Neural cell (in vitro differentiated cells): Measurements from ENCODE around the gene SLC22A5. TPM values are rescaled to one million over a fixed set of nuclear protein-coding genes. Genes with fewer than 3 reads are reported as not detected.

Source experiments
- H2AFZ ChIP-seq: fragments of 200-600, 300-800 bp; sonication (generic), shearing (Covaris generic); 2 replicates; pipeline ENCODE4 v1.6.0; 2014; ENCODE audit warnings: low read depth, mild to moderate bottlenecking, antibody characterized with exemption, low read length, moderate library complexity
- H3F3A ChIP-seq: fragments of 200-600 bp; shearing (Covaris generic); 2 replicates; pipeline ENCODE4 v1.6.1; 2016; ENCODE audit warnings: mild to moderate bottlenecking, moderate library complexity, mixed read lengths, antibody characterized with exemption, low read length; ENCODE audit not compliant: insufficient read depth, poor library complexity, severe bottlenecking
- H3K27ac ChIP-seq: fragments of 200-600, 300-800 bp; sonication (generic), shearing (Covaris generic); 2 replicates; pipeline ENCODE4 v1.5.1; 2014; ENCODE audit warnings: mild to moderate bottlenecking, low read length, moderate library complexity
- H3K27me3 ChIP-seq: fragments of 300-800, 200-600 bp; sonication (generic), shearing (Covaris generic); 2 replicates; pipeline ENCODE4 v1.6.0; 2014; ENCODE audit warnings: mild to moderate bottlenecking, low read depth, low read length, moderate library complexity; ENCODE audit not compliant: insufficient read depth
- H3K36me3 ChIP-seq: fragments of 300-800, 200-600 bp; sonication (generic), shearing (Covaris generic); 2 replicates; pipeline ENCODE4 v1.5.1; 2014; ENCODE audit warnings: mild to moderate bottlenecking, antibody characterized with exemption, low read length, moderate library complexity; ENCODE audit not compliant: insufficient read depth
- H3K4me2 ChIP-seq: fragments of 300-800, 200-600 bp; sonication (generic), shearing (Covaris generic); 2 replicates; pipeline ENCODE4 v1.6.0; 2014; ENCODE audit warnings: mild to moderate bottlenecking, low read length
- H3K4me3 ChIP-seq: fragments of 300-800, 200-600 bp; sonication (generic), shearing (Covaris generic); 2 replicates; pipeline ENCODE4 v1.5.1; 2014; ENCODE audit warnings: mild to moderate bottlenecking, low read length, moderate library complexity
- H3K79me2 ChIP-seq: fragments of 200-600 bp; shearing (Covaris generic); replicated peaks from 2 replicates; pipeline ENCODE4 v1.6.0; 2014; ENCODE audit warnings: mild to moderate bottlenecking, low read length, moderate library complexity; ENCODE audit not compliant: insufficient read depth
- H3K9ac ChIP-seq: fragments of 300-800, 200-600 bp; sonication (generic), shearing (Covaris generic); 2 replicates; pipeline ENCODE4 v1.6.1; 2016; ENCODE audit warnings: mild to moderate bottlenecking, low read length, mixed read lengths
- H3K9me2 ChIP-seq: fragments of 200-600 bp; shearing (Covaris generic); 2 replicates; pipeline ENCODE4 v1.6.1; 2016; ENCODE audit warnings: mild to moderate bottlenecking, low read length, mixed read lengths; ENCODE audit not compliant: insufficient read depth
- H3K9me3 ChIP-seq: fragments of 200-600, 300-800 bp; sonication (generic), shearing (Covaris generic); 2 replicates; pipeline ENCODE4 v1.6.1; 2016; ENCODE audit warnings: mild to moderate bottlenecking, mixed run types, low read length, moderate library complexity, mixed read lengths
- H4K20me1 ChIP-seq: fragments of 200-600 bp; shearing (Covaris generic); 2 replicates; pipeline ENCODE4 v1.6.1; 2016; ENCODE audit warnings: mild to moderate bottlenecking, mixed run types; ENCODE audit not compliant: insufficient read depth
- CTCF ChIP-seq: fragments of 450-650 bp; IDR thresholded peaks from 2 replicates; pipeline ENCODE4 v1.5.1; 2014; ENCODE audit warnings: antibody characterized with exemption, mild to moderate bottlenecking, moderate library complexity; ENCODE audit not compliant: poor library complexity, severe bottlenecking
- EP300 ChIP-seq: fragments of 450-650 bp; conservative IDR thresholded peaks from 2 replicates; pipeline ENCODE4 v1.6.1; 2014; ENCODE audit warnings: antibody characterized with exemption, mild to moderate bottlenecking, moderate library complexity; ENCODE audit not compliant: poor library complexity, severe bottlenecking
- EZH2 ChIP-seq: fragments of 200-600, 300-800 bp; shearing (Covaris generic), sonication (generic); IDR thresholded peaks from 2 replicates; pipeline ENCODE4 v1.6.1; 2014; ENCODE audit warnings: antibody characterized with exemption, low read length, borderline replicate concordance, mild to moderate bottlenecking; ENCODE audit not compliant: insufficient read depth, poor library complexity, severe bottlenecking
- MXI1 ChIP-seq: fragments of 450-650 bp; conservative IDR thresholded peaks from 2 replicates; pipeline ENCODE4 v1.6.1; 2014; ENCODE audit warnings: antibody characterized with exemption, mild to moderate bottlenecking; ENCODE audit not compliant: poor library complexity, severe bottlenecking
- POLR2AphosphoS5 ChIP-seq: IDR thresholded peaks from 2 replicates; pipeline ENCODE4 v1.6.1; 2012
- RAD21 ChIP-seq: fragments of 450-650 bp; conservative IDR thresholded peaks from 2 replicates; pipeline ENCODE4 v1.6.1; 2014; ENCODE audit warnings: antibody characterized with exemption, mild to moderate bottlenecking, moderate library complexity
- REST ChIP-seq: IDR thresholded peaks from 2 replicates; pipeline ENCODE4 v1.6.1; 2012; ENCODE audit warnings: borderline replicate concordance
- SMC3 ChIP-seq: fragments of 450-650 bp; conservative IDR thresholded peaks from 2 replicates; pipeline ENCODE4 v1.6.1; 2014; ENCODE audit warnings: antibody characterized with exemption, mild to moderate bottlenecking, moderate library complexity; ENCODE audit not compliant: poor library complexity
- TAF1 ChIP-seq: IDR thresholded peaks from 2 replicates; pipeline ENCODE4 v1.6.1; 2012; ENCODE audit warnings: low read depth
- polyA plus RNA-seq: library from polyadenylated mRNA; depleted of rRNA; stranded (reverse); fragments of >200 nt; gene quantifications from 2 replicates; pipeline ENCODE4 v1.2.3, GENCODE V29; 2014

The SLC22A5 gene
- polyA plus RNA-seq, 1 donor from 2014 or later = 5.5 TPM

- no peaks in the 10 kb centered on the region for H3K27me3 ChIP-seq
- TF ChIP-seq POLR2AphosphoS5 (no peak), EZH2 (no peak), EP300 (no peak), REST (no peak), CTCF (no peak), MXI1 (no peak), RAD21 (no peak), SMC3 (no peak), TAF1 (no peak)
- H3K9ac ChIP-seq = no peak overlapping the region
- H3K27ac ChIP-seq = no peak overlapping the region
- H3K36me3 ChIP-seq = no peaks in the 10 kb centered on the region
- no peaks in the 10 kb centered on the region for H3K9me3 ChIP-seq
- H2AFZ ChIP-seq = no peak overlapping the region
- no peaks in the 10 kb centered on the region for H3F3A ChIP-seq
- no peak overlapping the region for H3K4me3 ChIP-seq
- H4K20me1 ChIP-seq = no peaks in the 10 kb centered on the region
- H3K4me2 ChIP-seq = no peak overlapping the region
- no peaks in the 10 kb centered on the region for H3K79me2 ChIP-seq
- no peaks in the 10 kb centered on the region for H3K9me2 ChIP-seq
Observed at GRCh38 chr5:132422720-132423437, 53.4 kb downstream of the SLC22A5 start.

GRCh38 chr5:132423438-132423898 is 54.0 kb downstream of the SLC22A5 start:
- H3F3A ChIP-seq = no peaks in the 10 kb centered on the region
- no peaks in the 10 kb centered on the region for H3K79me2 ChIP-seq
- H3K9ac ChIP-seq = no peak overlapping the region
- no peak overlapping the region for H3K27ac ChIP-seq
- no peaks in the 10 kb centered on the region for H4K20me1 ChIP-seq
- H3K36me3 ChIP-seq = no peaks in the 10 kb centered on the region
- H2AFZ ChIP-seq = no peak overlapping the region
- no peak overlapping the region for H3K4me2 ChIP-seq
- no peaks in the 10 kb centered on the region for H3K27me3 ChIP-seq
- H3K9me2 ChIP-seq = no peaks in the 10 kb centered on the region
- no peaks in the 10 kb centered on the region for H3K9me3 ChIP-seq
- no peak overlapping the region for H3K4me3 ChIP-seq
- TF ChIP-seq EP300 (no peak), TAF1 (no peak), SMC3 (no peak), REST (no peak), POLR2AphosphoS5 (no peak), MXI1 (no peak), RAD21 (no peak), CTCF (no peak), EZH2 (no peak)
